ENCODE data around the gene AP1S2. TPM values are rescaled to one million over a fixed set of nuclear protein-coding genes. Genes with fewer than 3 reads are reported as not detected.

AP1S2 gene
- total RNA-seq, 1 experiment from 2014 or later, result 19.9 TPM

GRCh38 chrX:15804563-15804962, 50.0 kb downstream of the AP1S2 start:
- Histone ChIP-seq H3K36me3 (ENCODE audit: control insufficient read depth in 1 of 2, insufficient read depth in 2 of 2, low read length in 2 of 2) (no peaks in the 10 kb centered on the region), H3K27ac (ENCODE audit: low read depth, low read length) (no peak overlapping the region), H3K27me3 (ENCODE audit: insufficient read depth, low read length) (no peaks in the 10 kb centered on the region), H3K4me2 (ENCODE audit: low read length) (no peak overlapping the region), H3K9ac (ENCODE audit: low read length) (no peak overlapping the region), H2AFZ (ENCODE audit: low read depth, low read length, poor library complexity, severe bottlenecking) (no peak overlapping the region), H3K4me3 (replicated peaks in 1 of 2; ENCODE audit: low read depth in 1 of 2, low read length in 2 of 2) (no peak overlapping the region), H3K9me2 (ENCODE audit: insufficient read depth) (no peaks in the 10 kb centered on the region), H3K4me1 (ENCODE audit: control insufficient read depth in 1 of 2, insufficient read depth in 2 of 2, low read length in 2 of 2) (no peaks in the 10 kb centered on the region), H3K79me2 (ENCODE audit: insufficient read depth, low read length) (no peaks in the 10 kb centered on the region), H3K9me3 (ENCODE audit: control insufficient read depth in 1 of 2, insufficient read depth in 1 of 2, low read depth in 1 of 2, low read length in 2 of 2) (no peaks in the 10 kb centered on the region), H4K20me1 (ENCODE audit: insufficient read depth) (no peaks in the 10 kb centered on the region)
- BruUV-seq (replicated peaks), result no TSS peak
- ChIA-PET RAD21 (ENCODE audit: low non-redundant PET in 1 of 2, low total read pairs in 2 of 2, uncharacterized antibody in 2 of 2, unreplicated experiment in 2 of 2) (no interaction called here), CTCF (no interaction called here), POLR2A (no interaction called here)
- intact Hi-C loops (cut with micrococcal nuclease), result no loop called here
- DNase-seq (ENCODE audit: low read depth, low spot score), result no peak
- TF ChIP-seq POLR2AphosphoS5 (IDR thresholded peaks at IDR 0.05; ENCODE audit: low read depth, low read length) (no peak), ZNF274 (IDR thresholded peaks at IDR 0.05; ENCODE audit: low read depth, low read length) (no peak), FOSL1 (IDR thresholded peaks at IDR 0.05; ENCODE audit: low read depth) (no peak), SRF (IDR thresholded peaks at IDR 0.05; ENCODE audit: low read depth) (no peak), EZH2phosphoT487 (IDR thresholded peaks at IDR 0.05; ENCODE audit: borderline replicate concordance) (no peak), ATF3 (IDR thresholded peaks at IDR 0.05) (no peak), EZH2 (IDR thresholded peaks at IDR 0.05) (no peak), YY1 (IDR thresholded peaks at IDR 0.05; ENCODE audit: extremely low read depth, insufficient replicate concordance, low read depth, low read length) (no peak), CBX3 (IDR thresholded peaks at IDR 0.05; ENCODE audit: low read depth) (no peak), RAD21 (IDR thresholded peaks at IDR 0.05; ENCODE audit: low read depth) (no peak), SP1 (IDR thresholded peaks at IDR 0.05; ENCODE audit: low read depth) (no peak), CTCF (IDR thresholded peaks at IDR 0.05 in 2 of 3, conservative IDR thresholded peaks at IDR 0.05 in 1 of 3; ENCODE audit: borderline replicate concordance in 1 of 3, insufficient read depth in 1 of 3, low read depth in 2 of 3, low read length in 2 of 3) (no peak)
- no peak for ATAC-seq

Measured in HCT116 (cell line).